D721Med (cell line): ENCODE measurements around the gene KLHL9.
"Not testable (repeated sequence)": the region's sequence is repeated elsewhere in the genome, so short reads cannot be mapped to it uniquely, and the experiment has no call there.

Experiments
- DNase-seq: peaks from one replicate; pipeline ENCODE4 v3.0.0; 2011; ENCODE audit warnings: low spot score; ENCODE audit not compliant: insufficient read length
- FAIRE-seq: peaks from 2 replicates; lab custom pipeline; 2011; peaks lifted over from hg19 to GRCh38; lab: Jason Lieb, UNC
- CTCF ChIP-seq: IDR thresholded peaks from 2 replicates; pipeline ENCODE4 v1.5.1; 2012; ENCODE audit warnings: mild to moderate bottlenecking, control low read depth; ENCODE audit not compliant: insufficient read depth; ENCODE audit errors: missing control alignments

KLHL9 gene

GRCh38 chr9:21334701-21335632, at the start of gene KLHL9:
Gene KLHL9 (minus strand): TSS chr9:21335404. CDS start chr9:21334859, 545 bp downstream.
- no peak for TF ChIP-seq CTCF
- peak; percentile 78 for DNase-seq
- FAIRE-seq = no peak

GRCh38 chr9:21383627-21384026, 48.4 kb upstream of the KLHL9 start:
- no peak for FAIRE-seq
- no peak for DNase-seq
- no peak for TF ChIP-seq CTCF

- no peak for TF ChIP-seq CTCF
- no peak for FAIRE-seq
- DNase-seq = no peak
Observed at GRCh38 chr9:21381448-21382339, 46.5 kb upstream of the KLHL9 start.

- DNase-seq, FAIRE-seq: not testable (repeated sequence)
Observed at GRCh38 chr9:21371467-21371866, 36.3 kb upstream of the KLHL9 start.

- no peak for FAIRE-seq
- TF ChIP-seq CTCF = no peak
Observed at GRCh38 chr9:21367957-21368356, 32.8 kb upstream of the KLHL9 start, which contains the start of gene IFNA13. Gene IFNA13 (minus strand): TSS chr9:21368057. CDS start chr9:21368010, 47 bp downstream.

GRCh38 chr9:21367169-21367568, 32.0 kb upstream of the KLHL9 start:
- not testable (repeated sequence) for FAIRE-seq, DNase-seq

More at GRCh38 chr9:21367957-21368356, 32.8 kb upstream of the KLHL9 start, which contains the start of gene IFNA13:
- no peak for DNase-seq

- no peak for DNase-seq
- FAIRE-seq = no peak
Observed at GRCh38 chr9:21362287-21362686, 27.1 kb upstream of the KLHL9 start.

More at GRCh38 chr9:21362287-21362686, 27.1 kb upstream of the KLHL9 start:
- TF ChIP-seq CTCF = no peak
